SK-N-SH treated with all-trans-retinoic acid at 6 μM for 48 hours (cell line): ENCODE measurements around the gene ATG16L1.

Experiments
- ATAC-seq: fragments of 200-7000 bp; cut with Tn5 transposase; 3 replicates; pipeline ENCODE4 v1.9.1; 2020; ENCODE audit warnings: mild to moderate bottlenecking, moderate library complexity
- ARNTL ChIP-seq: fragments of 450-650 bp; formaldehyde crosslinking; IDR thresholded peaks from 2 replicates; pipeline ENCODE4 v1.5.0; 2020; ENCODE audit warnings: low read depth, mild to moderate bottlenecking, moderate library complexity, borderline replicate concordance
- BACH2 ChIP-seq: fragments of 250-450 bp; sonication (Bioruptor Pico); IDR thresholded peaks from 2 replicates; pipeline ENCODE4 v1.9.0; 2021; ENCODE audit warnings: mild to moderate bottlenecking, borderline replicate concordance
- CREB5 ChIP-seq: fragments of 250-450 bp; sonication (Bioruptor Pico); IDR thresholded peaks from 2 replicates; pipeline ENCODE4 v1.5.1; 2020; ENCODE audit warnings: low read depth, mild to moderate bottlenecking, moderate library complexity
- CSDC2 ChIP-seq: fragments of 250-450 bp; sonication (Bioruptor Pico); IDR thresholded peaks from 2 replicates; pipeline ENCODE4 v1.5.0; 2020; ENCODE audit warnings: mild to moderate bottlenecking, moderate library complexity
- CSRNP3 ChIP-seq: fragments of 250-450 bp; sonication (Bioruptor Pico); IDR thresholded peaks from 2 replicates; pipeline ENCODE4 v1.5.1; 2021; ENCODE audit warnings: mild to moderate bottlenecking, moderate library complexity
- ESRRG ChIP-seq: fragments of 250-450 bp; sonication (Bioruptor Pico); IDR thresholded peaks from 2 replicates; pipeline ENCODE4 v1.6.1; 2021; ENCODE audit warnings: mild to moderate bottlenecking
- GLIS3 ChIP-seq: fragments of 250-450 bp; sonication (Bioruptor Pico); IDR thresholded peaks from 2 replicates; pipeline ENCODE4 v1.5.0; 2020; ENCODE audit warnings: mild to moderate bottlenecking, moderate library complexity
- ISL1 ChIP-seq: fragments of 250-450 bp; sonication (Bioruptor Pico); IDR thresholded peaks from 2 replicates; pipeline ENCODE4 v2.1.2; 2022; ENCODE audit warnings: mild to moderate bottlenecking, moderate library complexity
- OSR1 ChIP-seq: fragments of 250-450 bp; sonication (Bioruptor Pico); IDR thresholded peaks from 2 replicates; pipeline ENCODE4 v1.8.0; 2022; ENCODE audit warnings: moderate library complexity, mild to moderate bottlenecking, inconsistent platforms
- PATZ1 ChIP-seq: fragments of 250-450 bp; sonication (Bioruptor Pico); IDR thresholded peaks from 2 replicates; pipeline ENCODE4 v1.8.0; 2020; ENCODE audit warnings: mild to moderate bottlenecking, moderate library complexity, borderline replicate concordance
- POU6F1 ChIP-seq: fragments of 250-450 bp; sonication (Bioruptor Pico); IDR thresholded peaks from 2 replicates; pipeline ENCODE4 v1.8.0; 2021; ENCODE audit warnings: low read depth, mild to moderate bottlenecking, moderate library complexity, borderline replicate concordance
- PPARA ChIP-seq: fragments of 250-450 bp; sonication (Bioruptor Pico); IDR thresholded peaks from 2 replicates; pipeline ENCODE4 v1.5.0; 2020; ENCODE audit warnings: mild to moderate bottlenecking, borderline replicate concordance
- SNAI2 ChIP-seq: fragments of 250-450 bp; sonication (Bioruptor Pico); IDR thresholded peaks from 2 replicates; pipeline ENCODE4 v1.5.0; 2020; ENCODE audit warnings: mild to moderate bottlenecking, moderate library complexity
- TCF4 ChIP-seq: fragments of 250-450 bp; sonication (Bioruptor Pico); IDR thresholded peaks from 2 replicates; pipeline ENCODE4 v1.8.0; 2021; ENCODE audit warnings: mild to moderate bottlenecking, moderate library complexity, borderline replicate concordance
- TOX ChIP-seq: fragments of 250-450 bp; sonication (Bioruptor Pico); IDR thresholded peaks from 2 replicates; pipeline ENCODE4 v1.8.0; 2021; ENCODE audit warnings: mild to moderate bottlenecking, moderate library complexity, borderline replicate concordance
- TSHZ2 ChIP-seq: fragments of 250-450 bp; sonication (Bioruptor Pico); IDR thresholded peaks from 2 replicates; pipeline ENCODE4 v1.5.0; 2020; ENCODE audit warnings: mild to moderate bottlenecking, moderate library complexity
- ZC3H10 ChIP-seq: fragments of 250-450 bp; sonication (Bioruptor Pico); IDR thresholded peaks from 2 replicates; pipeline ENCODE4 v1.5.1; 2021; ENCODE audit warnings: mild to moderate bottlenecking, moderate library complexity
- ZFP30 ChIP-seq: fragments of 450-650 bp; formaldehyde crosslinking; IDR thresholded peaks from 2 replicates; pipeline ENCODE4 v1.5.0; 2022; ENCODE audit warnings: mild to moderate bottlenecking, moderate library complexity
- ZNF565 ChIP-seq: fragments of 450-650 bp; formaldehyde crosslinking; conservative IDR thresholded peaks from 2 replicates; pipeline ENCODE4 v1.5.0; 2020; ENCODE audit warnings: low read depth, mild to moderate bottlenecking, moderate library complexity
- ZNF70 ChIP-seq: fragments of 450-650 bp; formaldehyde crosslinking; IDR thresholded peaks from 2 replicates; pipeline ENCODE4 v1.5.0; 2020; ENCODE audit warnings: mild to moderate bottlenecking, moderate library complexity

The ATG16L1 gene

GRCh38 chr2:233210281-233210680, 41.2 kb upstream of the ATG16L1 start:
- ATAC-seq: no peak
- no peak for TF ChIP-seq ZNF70
- no peak for TF ChIP-seq BACH2
- TF ChIP-seq ZC3H10: no peak
- TF ChIP-seq PATZ1 (CRISPR knock-in tag): no peak
- TF ChIP-seq CSRNP3: no peak
- no peak for TF ChIP-seq ESRRG (CRISPR knock-in tag)
- no peak for TF ChIP-seq POU6F1 (CRISPR knock-in tag)
- no peak for TF ChIP-seq TCF4 (CRISPR knock-in tag)
- TF ChIP-seq ISL1 (CRISPR knock-in tag): no peak
- no peak for TF ChIP-seq TOX
- no peak for TF ChIP-seq CREB5 (CRISPR knock-in tag)
- no peak for TF ChIP-seq ZNF565 (CRISPR knock-in tag)
- TF ChIP-seq GLIS3 (CRISPR knock-in tag): no peak

- no peak for TF ChIP-seq ZNF565 (CRISPR knock-in tag)
- ATAC-seq: peak; percentile 91
Observed at GRCh38 chr2:233210843-233211547, 40.5 kb upstream of the ATG16L1 start.

GRCh38 chr2:233211548-233211895, 40.0 kb upstream of the ATG16L1 start:
- TF ChIP-seq ARNTL (CRISPR knock-in tag) (no peak), TCF4 (CRISPR knock-in tag) (no peak), SNAI2 (no peak), TOX (no peak), OSR1 (CRISPR knock-in tag) (no peak), BACH2 (no peak), CREB5 (CRISPR knock-in tag) (no peak)
- ATAC-seq: peak; percentile 26

- ATAC-seq: no peak
- TF ChIP-seq CSRNP3: no peak
- TF ChIP-seq CSDC2: no peak
- TF ChIP-seq TCF4 (CRISPR knock-in tag): no peak
- TF ChIP-seq CREB5 (CRISPR knock-in tag): no peak
- no peak for TF ChIP-seq ZFP30 (CRISPR knock-in tag)
- no peak for TF ChIP-seq ISL1 (CRISPR knock-in tag)
- TF ChIP-seq ZNF565 (CRISPR knock-in tag): no peak
- TF ChIP-seq TOX: no peak
- TF ChIP-seq POU6F1 (CRISPR knock-in tag): no peak
- TF ChIP-seq PPARA: no peak
- no peak for TF ChIP-seq TSHZ2 (CRISPR knock-in tag)
Observed at GRCh38 chr2:233213011-233213410, 38.5 kb upstream of the ATG16L1 start.
